HEK293 (cell line): Measurements from ENCODE around the gene DLX4.
A peak's percentile ranks its signal among the peaks of the same experiment; 100 is the strongest.

ENCODE experiments used
- CTCF ChIA-PET: fragments of 350-600 bp; formaldehyde crosslinking; extraction: SDS; loops from one replicate; lab custom pipeline; 2021; ENCODE audit warnings: antibody characterized with exemption; lab: Yijun Ruan, JAX
- POLR2A ChIA-PET: fragments of 300-600 bp; formaldehyde crosslinking; extraction: SDS; loops from one replicate; lab custom pipeline; 2020; ENCODE audit warnings: antibody characterized with exemption, inconsistent platforms; lab: Yijun Ruan, JAX
- H3K27ac ChIP-seq: fragments of 200-500 bp; sonication (Bioruptor generic); 2 replicates; pipeline ENCODE4 v1.5.1; 2014; ENCODE audit warnings: low read depth, low read length, control low read depth, inconsistent platforms; ENCODE audit errors: extremely low read depth
- H3K36me3 ChIP-seq, 2 experiments: fragments of 200-500 bp in 1 of 2; sonication (Bioruptor generic) in 1 of 2; 1 replicate in 1 of 2; 2 replicates in 1 of 2; pipeline ENCODE4 v1.5.1; 2014 to 2017; ENCODE audit warnings: inconsistent platforms in 2 of 2, low read length in 2 of 2; ENCODE audit not compliant: control insufficient read depth in 2 of 2, insufficient read depth in 1 of 2
- H3K4me1 ChIP-seq: fragments of 200-500 bp; sonication (Bioruptor generic); 2 replicates; pipeline ENCODE4 v1.5.1; 2014; ENCODE audit warnings: mild to moderate bottlenecking, low read length, inconsistent platforms; ENCODE audit not compliant: control insufficient read depth, insufficient read depth
- H3K4me3 ChIP-seq: 2 replicates; pipeline ENCODE4 v1.5.1; 2011; ENCODE audit warnings: low read depth, mild to moderate bottlenecking, control low read depth, low read length, moderate library complexity
- H3K9me3 ChIP-seq: fragments of 200-500 bp; sonication (Bioruptor generic); 2 replicates; pipeline ENCODE4 v1.5.1; 2014; ENCODE audit warnings: low read depth, low read length, inconsistent platforms; ENCODE audit not compliant: control insufficient read depth, insufficient read depth
- AEBP2 ChIP-seq: fragments of 450-650 bp; formaldehyde crosslinking; IDR thresholded peaks from 2 replicates; pipeline ENCODE4 v1.5.1; 2016; ENCODE audit warnings: missing biosample characterization, missing genetic modification characterization, borderline replicate concordance
- GLIS1 ChIP-seq: fragments of 450-650 bp; formaldehyde crosslinking; IDR thresholded peaks from 2 replicates; pipeline ENCODE4 v1.5.1; 2016; ENCODE audit warnings: missing biosample characterization, missing genetic modification characterization
- KLF1 ChIP-seq: fragments of 450-650 bp; formaldehyde crosslinking; IDR thresholded peaks from 2 replicates; pipeline ENCODE4 v1.5.1; 2016; ENCODE audit warnings: missing biosample characterization, missing genetic modification characterization
- PRDM10 ChIP-seq: fragments of 450-650 bp; formaldehyde crosslinking; IDR thresholded peaks from 2 replicates; pipeline ENCODE4 v1.5.1; 2016; ENCODE audit warnings: missing biosample characterization, missing genetic modification characterization
- SP2 ChIP-seq: fragments of 450-650 bp; formaldehyde crosslinking; IDR thresholded peaks from 2 replicates; pipeline ENCODE4 v1.5.1; 2016; ENCODE audit warnings: missing biosample characterization, missing genetic modification characterization
- TRIM28 ChIP-seq: IDR thresholded peaks from 2 replicates; pipeline ENCODE4 v1.6.1; 2011; ENCODE audit warnings: low read length, control low read depth, borderline replicate concordance
- ZBTB20 ChIP-seq: fragments of 450-650 bp; formaldehyde crosslinking; IDR thresholded peaks from 2 replicates; pipeline ENCODE4 v1.5.1; 2016; ENCODE audit warnings: missing biosample characterization, missing genetic modification characterization
- ZBTB21 ChIP-seq: fragments of 450-650 bp; formaldehyde crosslinking; IDR thresholded peaks from 2 replicates; pipeline ENCODE4 v1.5.1; 2017; ENCODE audit warnings: missing biosample characterization, missing genetic modification characterization
- ZBTB44 ChIP-seq: fragments of 450-650 bp; IDR thresholded peaks from 2 replicates; pipeline ENCODE4 v1.5.1; 2018; ENCODE audit warnings: missing biosample characterization, mild to moderate bottlenecking, missing genetic modification characterization
- ZFP41 ChIP-seq: fragments of 450-650 bp; formaldehyde crosslinking; IDR thresholded peaks from 2 replicates; pipeline ENCODE4 v1.5.1; 2016; ENCODE audit warnings: missing biosample characterization, missing genetic modification characterization, borderline replicate concordance
- ZNF138 ChIP-seq: fragments of 450-650 bp; formaldehyde crosslinking; IDR thresholded peaks from 2 replicates; pipeline ENCODE4 v1.5.1; 2016; ENCODE audit warnings: missing biosample characterization, missing genetic modification characterization, borderline replicate concordance
- ZNF202 ChIP-seq: fragments of 450-650 bp; formaldehyde crosslinking; IDR thresholded peaks from 2 replicates; pipeline ENCODE4 v1.5.1; 2016; ENCODE audit warnings: missing biosample characterization, missing genetic modification characterization, borderline replicate concordance
- ZNF266 ChIP-seq: fragments of 450-650 bp; formaldehyde crosslinking; IDR thresholded peaks from 2 replicates; pipeline ENCODE4 v1.5.1; 2016; ENCODE audit warnings: missing biosample characterization, missing genetic modification characterization, low read depth
- ZNF335 ChIP-seq: fragments of 450-650 bp; formaldehyde crosslinking; conservative IDR thresholded peaks from 2 replicates; pipeline ENCODE4 v1.5.1; 2016; ENCODE audit warnings: missing biosample characterization, missing genetic modification characterization
- ZNF398 ChIP-seq: fragments of 450-650 bp; formaldehyde crosslinking; IDR thresholded peaks from 2 replicates; pipeline ENCODE4 v1.5.1; 2017; ENCODE audit warnings: missing biosample characterization, missing genetic modification characterization
- ZNF510 ChIP-seq: fragments of 450-650 bp; formaldehyde crosslinking; IDR thresholded peaks from 2 replicates; pipeline ENCODE4 v1.5.1; 2018; ENCODE audit warnings: mild to moderate bottlenecking, missing genetic modification characterization, missing biosample characterization; ENCODE audit not compliant: insufficient replicate concordance
- ZNF561 ChIP-seq: fragments of 450-650 bp; IDR thresholded peaks from 2 replicates; pipeline ENCODE4 v1.5.1; 2018; ENCODE audit warnings: missing biosample characterization, missing genetic modification characterization, borderline replicate concordance
- ZNF580 ChIP-seq: fragments of 450-650 bp; formaldehyde crosslinking; IDR thresholded peaks from 2 replicates; pipeline ENCODE4 v1.5.1; 2016; ENCODE audit warnings: missing biosample characterization, missing genetic modification characterization
- ZNF596 ChIP-seq: fragments of 450-650 bp; IDR thresholded peaks from 2 replicates; pipeline ENCODE4 v1.5.0; 2018; ENCODE audit warnings: missing biosample characterization, mild to moderate bottlenecking, missing genetic modification characterization, moderate library complexity
- ZNF768 ChIP-seq: fragments of 450-650 bp; formaldehyde crosslinking; IDR thresholded peaks from 2 replicates; pipeline ENCODE4 v1.5.1; 2018; ENCODE audit warnings: missing biosample characterization, mild to moderate bottlenecking, missing genetic modification characterization
- ZNF785 ChIP-seq: fragments of 450-650 bp; formaldehyde crosslinking; IDR thresholded peaks from 2 replicates; pipeline ENCODE4 v1.5.1; 2016; ENCODE audit warnings: missing biosample characterization, missing genetic modification characterization
- ZNF837 ChIP-seq: fragments of 450-650 bp; formaldehyde crosslinking; IDR thresholded peaks from 2 replicates; pipeline ENCODE4 v1.5.1; 2016; ENCODE audit warnings: missing biosample characterization, missing genetic modification characterization

Gene DLX4

GRCh38 chr17:49979748-49980479, 10.9 kb downstream of the DLX4 start:
- no peak overlapping the region for H3K27ac ChIP-seq
- no peaks in the 10 kb centered on the region for H3K9me3 ChIP-seq
- peaks cover 35% of the 10 kb centered on the region for H3K4me1 ChIP-seq
- H3K36me3 ChIP-seq = no peaks in the 10 kb centered on the region
- TF ChIP-seq ZNF785 (tag by site-specific recombination) = no peak
- no peak for TF ChIP-seq ZFP41 (tag by site-specific recombination)
- TF ChIP-seq ZBTB21 (tag by site-specific recombination) = 0 out of 2 replicates have a peak, but pooled peaks have one; percentile 9
- peak; percentile 63 for TF ChIP-seq ZNF580 (tag by site-specific recombination)
- no peak for TF ChIP-seq AEBP2 (tag by site-specific recombination)
- TF ChIP-seq ZNF138 (tag by site-specific recombination) = no peak
- 0 out of 2 replicates have a peak, but pooled peaks have one; percentile 27 for TF ChIP-seq PRDM10
- TF ChIP-seq ZNF561 (tag by site-specific recombination) = no peak
- no peak for TF ChIP-seq ZNF596
- peak; percentile 94 for TF ChIP-seq ZNF768 (tag by site-specific recombination)
- no peak overlapping the region for H3K4me3 ChIP-seq
- CTCF ChIA-PET = interaction anchor here (0.6 to 9.1 kb wide), 9 partner anchors 9 to 342 kb away, joined by 3 to 112 read pairs (median 5); partner anchors contain the start of genes DLX3 and SLC35B1
- POLR2A ChIA-PET = interaction anchor here (1.3 to 2.7 kb wide), 3 partner anchors 9 to 23 kb away, joined by 3 to 8 read pairs (median 4); partner anchors contain the start of gene DLX3

GRCh38 chr17:49980703-49981197, 11.8 kb downstream of the DLX4 start:
- ChIA-PET CTCF (interaction anchor here (0.6 to 9.1 kb wide), 9 partner anchors 8 to 276 kb away, joined by 3 to 112 read pairs (median 4); partner anchors contain the start of gene DLX3), POLR2A (no interaction called here)
- no peak overlapping the region for H3K4me3 ChIP-seq
- H3K36me3 ChIP-seq = no peaks in the 10 kb centered on the region
- H3K27ac ChIP-seq = no peak overlapping the region
- peaks cover 26% of the 10 kb centered on the region for H3K4me1 ChIP-seq
- no peaks in the 10 kb centered on the region for H3K9me3 ChIP-seq
- TF ChIP-seq KLF1 (tag by site-specific recombination) = peak; percentile 33; the same call in 1 of the 2 replicates
- no peak for TF ChIP-seq ZBTB44
- peak; percentile 85 for TF ChIP-seq GLIS1 (tag by site-specific recombination)
- TF ChIP-seq ZNF202 (tag by site-specific recombination) = no peak
- TF ChIP-seq ZBTB21 (tag by site-specific recombination) = 0 out of 2 replicates have a peak, but pooled peaks have one; percentile 6
- no peak for TF ChIP-seq ZNF266 (tag by site-specific recombination)
- peak; percentile 32; the same call in 1 of the 2 replicates for TF ChIP-seq ZBTB20 (tag by site-specific recombination)
- 0 out of 2 replicates have a peak, but pooled peaks have one; percentile 14 for TF ChIP-seq TRIM28
- TF ChIP-seq ZNF510 (tag by site-specific recombination) = no peak
- peak; percentile 43; the same call in 1 of the 2 replicates for TF ChIP-seq ZNF335 (tag by site-specific recombination)
- 0 out of 2 replicates have a peak, but pooled peaks have one; percentile 3 for TF ChIP-seq SP2 (tag by site-specific recombination)
- no peak; the same call in 1 of the 2 replicates for TF ChIP-seq ZNF398
- TF ChIP-seq ZNF837 (tag by site-specific recombination) = no peak
